Measurements from ENCODE around the gene ZMYND8.
"Not testable (repeated sequence)": the region's sequence is repeated elsewhere in the genome, so short reads cannot be mapped to it uniquely, and the experiment has no call there.

ZMYND8 gene
- 49.4 to 104 (median 84.4) reads per million in 4 donors for total RNA-seq

DNA sequence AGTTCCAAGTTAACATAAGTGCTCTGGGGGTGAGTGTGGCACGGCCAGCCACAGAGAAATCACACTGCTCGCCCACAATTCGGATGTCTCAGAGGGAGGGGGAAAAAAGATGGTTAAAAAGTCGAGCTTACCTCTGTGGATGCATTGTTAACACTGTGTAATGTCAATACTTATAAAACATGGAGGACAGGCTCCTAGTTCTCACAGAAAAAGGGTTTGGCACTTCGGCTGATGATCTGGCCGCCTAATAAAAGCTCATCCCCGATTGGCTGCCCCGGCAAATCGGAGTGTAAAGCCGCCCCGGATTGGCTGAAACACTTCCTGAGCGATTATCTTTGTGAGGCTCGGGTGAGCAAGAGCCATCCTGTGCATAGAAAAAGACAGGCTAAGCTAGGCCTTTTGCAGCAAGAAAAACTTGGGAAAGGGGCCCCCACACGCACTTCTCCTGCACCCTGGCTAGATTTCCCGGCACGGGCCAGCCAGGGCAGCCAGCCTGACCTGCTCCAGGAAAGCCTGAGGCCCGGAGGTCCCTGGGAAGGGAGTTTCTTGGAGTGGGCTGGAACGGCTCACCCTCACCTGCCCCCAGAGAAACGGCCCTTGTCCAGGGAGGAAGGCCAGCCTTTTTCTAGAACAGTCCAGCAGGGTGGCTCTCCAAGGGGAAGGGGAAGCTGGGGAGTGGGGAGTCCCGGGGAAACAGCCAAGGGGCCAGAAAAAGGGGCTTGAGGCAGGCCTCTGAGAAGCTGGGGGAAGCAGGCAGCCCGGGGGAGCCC lies at the start of gene ZMYND8:
Gene ZMYND8, minus strand, starts transcription at position 174 of the 770 bp plus-strand sequence. Its CDS starts 29 bp downstream, at position 145.
- DNase-seq, result peak; percentile 72 to 96 (median 81)

DNA sequence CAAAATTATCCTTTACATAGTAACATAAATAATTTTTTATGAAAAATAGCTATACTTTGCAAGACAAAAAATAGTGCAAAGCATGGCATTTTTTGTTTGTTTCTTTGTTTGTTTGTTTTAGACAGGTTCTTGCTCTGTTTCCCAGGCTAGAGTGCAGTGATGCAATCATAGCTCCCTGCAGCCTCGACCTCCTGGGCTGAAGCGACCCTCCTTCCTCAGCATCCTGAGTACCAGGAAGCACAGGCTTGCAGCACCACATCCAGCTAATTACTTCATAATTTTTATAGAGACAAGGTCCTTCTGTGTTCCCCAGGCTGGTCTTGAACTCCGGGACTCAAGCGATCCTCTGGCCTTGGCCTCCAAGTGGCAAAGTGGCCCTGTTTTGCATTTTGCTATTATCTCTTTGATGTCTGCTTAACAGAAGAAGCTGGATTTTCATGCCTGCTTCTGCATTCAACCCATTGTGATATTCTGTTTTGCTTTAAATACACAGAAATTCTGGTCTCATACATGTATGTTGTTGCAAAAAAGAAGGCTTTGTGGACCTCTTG lies 49.4 kb upstream of the ZMYND8 start:
- DNase-seq, result no peak

DNA sequence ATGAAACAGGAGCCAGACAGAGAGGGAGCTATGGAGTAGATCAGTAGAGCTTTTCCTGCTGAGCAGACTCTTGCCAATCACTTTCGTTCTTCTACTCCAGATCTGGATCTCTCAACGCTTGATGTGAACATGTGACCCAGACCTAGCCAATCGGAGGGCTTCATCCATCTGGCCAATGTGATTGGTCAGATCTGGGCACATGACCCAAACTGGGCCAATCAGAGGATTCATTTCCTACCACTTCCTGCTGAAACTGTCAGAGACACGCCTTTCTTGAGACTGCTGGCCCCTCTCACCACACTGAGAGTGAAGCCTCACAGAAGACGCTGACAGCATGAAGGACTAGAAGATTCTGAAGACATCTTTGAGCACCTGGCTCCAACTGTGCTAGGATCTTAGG lies 44.2 kb upstream of the ZMYND8 start:
- no peak for DNase-seq

DNA sequence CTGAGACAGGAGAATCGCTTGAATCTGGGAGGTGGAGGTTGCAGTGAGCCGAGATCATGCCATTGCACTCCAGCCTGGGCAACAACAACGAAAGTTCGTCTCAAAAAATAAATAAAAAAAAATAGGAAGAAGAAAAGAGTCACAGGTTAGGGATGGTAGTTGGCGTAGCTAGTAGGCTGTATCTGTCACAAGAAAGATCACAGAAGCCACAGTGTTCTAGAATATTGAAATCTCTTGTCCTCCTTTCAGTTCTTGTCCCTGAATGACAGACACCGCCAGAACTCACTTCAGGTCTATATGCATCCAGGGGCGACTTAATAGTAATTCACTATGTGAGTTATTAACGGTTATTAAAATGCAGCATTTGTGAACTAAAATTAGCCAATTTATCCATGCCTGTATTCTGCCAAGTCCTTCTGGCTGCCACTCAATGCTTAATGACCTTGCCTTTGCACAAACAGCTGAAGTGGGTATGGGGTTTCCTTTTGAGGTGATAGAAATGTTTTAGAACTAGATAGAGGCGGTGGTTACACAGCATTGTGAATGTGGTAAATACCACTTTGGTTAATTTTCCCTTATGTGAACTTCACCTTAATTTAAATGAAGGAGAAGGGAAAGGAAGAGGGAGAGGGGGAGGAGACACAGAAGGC lies 41.3 kb upstream of the ZMYND8 start:
- no peak for DNase-seq

DNA sequence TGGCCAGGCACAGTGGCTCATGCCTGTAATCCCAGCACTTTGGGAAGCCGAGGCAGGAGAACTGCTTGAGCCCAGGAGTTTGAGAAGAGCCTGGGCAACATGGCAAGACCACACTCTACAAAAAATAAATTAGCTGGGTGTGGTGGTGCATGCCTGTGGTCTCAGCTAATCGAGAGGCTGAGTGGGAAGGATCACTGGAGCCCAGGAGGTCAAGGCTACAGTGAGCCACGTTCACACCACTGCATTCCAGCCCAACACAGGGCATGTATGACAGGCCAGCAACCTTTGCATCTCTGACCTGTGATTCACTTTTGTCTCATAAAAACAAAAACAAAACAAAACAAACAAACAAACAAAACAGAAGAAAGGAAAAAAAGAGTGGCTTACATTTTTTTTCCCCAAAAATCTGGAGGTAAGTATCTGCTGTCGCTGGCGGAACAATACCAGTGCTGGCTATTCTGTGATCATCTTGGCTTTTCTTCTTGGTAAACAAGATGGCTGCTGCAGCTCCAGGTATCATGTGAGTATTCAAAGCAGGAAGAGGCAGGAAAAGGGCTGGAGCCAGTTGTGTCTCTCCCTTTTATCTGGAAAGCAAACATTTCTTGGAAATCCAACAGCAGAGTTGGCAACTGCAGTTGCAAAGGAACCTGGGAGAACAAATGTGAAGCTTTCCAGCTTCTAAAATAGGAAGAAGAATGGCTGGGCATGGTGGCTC lies 40.4 kb upstream of the ZMYND8 start:
- no peak for DNase-seq

DNA sequence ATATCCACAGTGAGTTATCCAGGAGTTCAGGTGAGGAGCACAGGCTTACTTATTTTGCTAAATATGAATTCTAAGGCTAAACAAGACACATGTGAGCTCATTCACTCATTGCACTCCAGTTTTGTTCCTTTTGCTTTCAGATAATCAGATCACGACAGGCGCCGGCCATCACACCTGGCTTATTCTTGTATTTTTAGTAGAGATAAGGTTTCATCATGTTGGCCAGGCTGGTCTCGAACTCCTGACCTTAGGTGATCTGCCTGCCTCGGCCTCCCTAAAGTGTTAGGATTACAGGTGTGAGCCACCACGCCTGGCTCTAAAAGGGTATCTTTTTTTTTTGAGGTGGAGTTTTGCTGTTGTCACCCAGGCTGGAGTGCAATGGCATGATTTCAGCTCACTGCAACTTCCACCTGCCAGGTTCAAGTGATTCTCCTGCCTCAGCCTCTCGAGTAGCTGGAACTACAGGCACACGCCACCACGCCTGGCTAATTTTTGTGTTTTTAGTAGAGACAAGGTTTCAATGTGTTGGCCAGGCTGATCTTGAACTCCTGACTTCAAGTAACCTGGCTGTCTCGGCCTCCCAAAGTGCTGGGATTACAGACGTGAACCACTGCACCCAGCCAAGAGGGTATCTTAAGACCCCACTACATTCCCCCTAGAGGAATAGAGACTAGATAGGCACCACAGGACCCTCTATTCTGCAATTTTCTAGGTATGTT lies 37.5 kb upstream of the ZMYND8 start:
- not testable (repeated sequence) for DNase-seq

DNA sequence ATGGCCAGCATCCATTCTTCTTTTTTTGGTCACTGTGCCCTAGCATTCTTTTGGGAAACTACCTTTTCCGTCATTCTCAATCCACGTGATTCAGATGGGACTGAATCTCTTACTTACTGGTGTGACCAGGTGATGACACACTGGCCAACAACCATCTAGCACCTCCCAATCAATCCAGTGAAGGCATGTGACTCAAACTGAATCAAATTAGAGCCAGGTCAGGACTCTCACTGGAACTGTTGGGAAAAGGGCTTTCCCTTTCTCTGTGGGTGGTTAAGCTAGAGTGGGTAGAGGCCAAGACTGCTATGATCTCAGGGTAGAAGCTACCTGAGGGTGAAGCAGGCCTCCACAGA lies 36.2 kb upstream of the ZMYND8 start:
- no peak for DNase-seq

DNA sequence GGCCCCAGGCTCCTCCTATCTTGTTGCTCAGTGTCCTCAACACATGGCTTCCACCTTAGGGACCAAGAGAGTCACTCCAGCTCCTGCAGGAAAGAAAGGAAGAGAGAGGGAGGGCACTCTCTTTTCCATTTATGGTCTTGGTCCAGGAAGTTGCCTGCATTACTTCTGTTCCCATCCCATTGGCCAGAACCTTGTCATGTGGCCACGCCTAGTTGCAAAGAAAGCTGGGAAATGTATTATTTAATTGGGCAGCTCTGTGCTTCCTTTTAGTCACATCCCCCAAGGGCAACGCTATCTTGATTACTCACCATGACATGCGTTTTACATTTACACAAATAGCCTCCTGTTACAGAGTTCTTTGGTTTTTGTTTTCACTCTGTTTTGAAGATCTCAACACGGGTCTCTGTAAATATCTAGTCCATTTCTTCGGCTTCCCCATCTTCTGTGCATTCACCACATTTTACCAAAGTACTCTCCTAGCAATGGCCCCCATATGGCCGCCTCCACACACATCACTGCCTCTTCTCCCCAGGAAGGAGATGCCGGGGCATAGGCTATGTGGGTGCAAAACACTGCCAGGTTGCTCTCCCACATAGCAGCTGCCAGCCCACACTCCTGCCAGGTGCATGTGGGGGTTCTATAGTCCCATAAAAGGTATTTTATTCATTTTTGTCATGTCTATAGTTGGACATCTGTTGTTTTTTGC lies 35.7 kb upstream of the ZMYND8 start:
- no peak for DNase-seq

DNA sequence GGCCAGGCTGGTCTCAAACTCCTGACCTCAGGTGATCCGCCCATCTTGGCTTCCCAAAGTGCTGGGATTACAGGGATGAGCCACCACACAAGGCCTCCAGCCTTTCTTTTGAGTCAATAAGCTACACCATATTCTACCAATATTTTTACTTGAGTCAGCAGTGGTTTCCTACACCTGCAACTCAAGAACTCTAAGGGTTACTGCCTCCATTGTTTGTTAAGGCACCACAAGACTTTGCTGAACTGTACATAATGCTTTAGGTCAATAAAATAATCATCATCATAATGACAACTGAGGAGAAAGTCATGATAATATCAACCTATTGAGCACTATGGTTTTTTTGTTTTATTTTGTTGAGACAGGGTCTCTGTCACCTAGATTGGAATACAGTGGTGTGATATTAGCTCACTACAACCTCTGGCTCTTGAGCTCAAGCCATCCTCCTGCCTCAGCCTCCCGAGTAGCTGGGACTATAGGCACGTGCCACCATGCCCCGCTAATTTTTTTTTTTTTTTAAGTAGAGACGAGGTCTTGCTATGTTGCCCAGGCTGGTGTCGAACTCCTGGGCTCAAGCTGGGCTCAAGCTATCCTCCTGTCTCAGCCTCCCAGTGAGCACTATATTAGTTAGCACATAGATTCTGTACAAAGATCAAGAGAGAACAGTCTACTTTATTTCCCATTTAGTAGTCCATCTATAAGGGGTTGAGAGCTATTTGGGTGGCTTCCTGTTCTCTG lies 34.9 kb upstream of the ZMYND8 start:
- DNase-seq, result no peak

DNA sequence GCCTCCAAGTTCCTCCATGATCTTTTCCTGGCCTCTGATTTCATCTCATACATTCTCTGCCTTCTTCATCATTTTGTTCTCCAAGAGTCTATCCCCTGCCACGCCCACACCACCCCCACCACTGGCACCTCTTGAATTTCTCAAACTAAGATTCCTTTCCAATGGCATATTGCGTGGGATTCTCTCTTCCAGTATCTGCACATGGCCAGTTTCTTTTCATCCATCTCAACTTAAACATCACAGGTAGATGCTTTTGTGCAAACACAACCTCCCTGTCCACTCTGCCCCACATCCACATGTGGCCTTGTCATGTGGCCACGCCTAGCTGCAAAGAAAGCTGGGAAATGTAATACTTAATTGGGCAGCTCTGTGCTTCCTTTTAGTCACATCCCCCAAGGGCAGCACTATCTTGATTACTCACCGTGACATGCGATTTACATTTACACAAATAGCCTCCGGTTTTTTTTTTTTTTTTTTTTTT lies 33.4 kb upstream of the ZMYND8 start:
- DNase-seq, result no peak

DNA sequence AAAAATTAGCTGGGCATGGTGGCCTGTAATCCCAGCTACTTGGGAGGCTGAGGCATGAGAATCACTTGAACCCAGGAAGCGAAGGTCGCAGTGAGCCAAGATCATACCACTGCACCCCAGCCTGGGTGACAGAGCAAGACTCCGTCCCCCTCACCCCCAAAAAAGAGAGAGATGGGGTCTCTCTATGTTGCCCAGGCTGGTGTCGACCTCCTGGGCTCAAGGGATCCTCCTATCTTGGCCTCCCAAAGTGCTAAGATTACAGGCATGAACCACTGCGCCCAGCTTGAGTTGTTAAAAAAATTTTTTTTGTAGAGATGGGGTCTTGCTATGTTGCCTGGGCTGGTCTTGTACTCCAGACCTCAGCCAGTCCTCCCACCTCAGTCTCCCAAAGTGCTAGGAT lies 29.5 kb upstream of the ZMYND8 start:
- not testable (repeated sequence) for DNase-seq

DNA sequence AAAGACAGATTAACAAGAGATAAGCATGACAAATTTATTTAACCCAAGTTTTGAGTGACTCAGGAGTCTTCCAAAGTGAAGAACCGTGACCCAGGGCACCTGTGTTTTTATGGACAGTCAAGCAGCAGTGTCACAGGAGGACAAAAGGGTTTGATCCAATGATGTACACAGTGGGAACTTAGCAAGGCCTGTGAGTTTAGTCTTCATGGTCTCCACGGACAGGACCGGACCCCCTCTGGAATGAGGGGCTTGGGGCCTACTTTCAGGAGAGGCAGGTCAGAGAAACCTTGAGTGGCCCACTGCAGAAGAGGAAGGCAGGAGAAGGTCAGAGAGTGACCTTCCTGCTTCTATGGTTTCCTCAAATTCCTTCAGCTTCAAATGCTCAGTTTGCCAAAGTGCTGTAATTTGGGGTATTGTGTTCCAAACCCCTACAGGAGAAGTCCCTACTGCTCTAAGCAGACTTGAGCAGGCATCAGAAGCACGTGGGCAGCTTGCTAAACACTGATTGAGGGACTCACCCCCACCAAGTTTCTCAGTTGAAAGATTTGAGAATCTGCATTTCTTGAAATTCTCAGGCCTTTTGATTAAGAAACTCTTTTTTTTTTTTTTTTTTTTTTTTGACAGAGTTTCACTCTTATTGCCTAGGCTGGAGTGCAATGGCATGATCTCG lies 26.4 kb upstream of the ZMYND8 start:
- no peak for DNase-seq

DNA sequence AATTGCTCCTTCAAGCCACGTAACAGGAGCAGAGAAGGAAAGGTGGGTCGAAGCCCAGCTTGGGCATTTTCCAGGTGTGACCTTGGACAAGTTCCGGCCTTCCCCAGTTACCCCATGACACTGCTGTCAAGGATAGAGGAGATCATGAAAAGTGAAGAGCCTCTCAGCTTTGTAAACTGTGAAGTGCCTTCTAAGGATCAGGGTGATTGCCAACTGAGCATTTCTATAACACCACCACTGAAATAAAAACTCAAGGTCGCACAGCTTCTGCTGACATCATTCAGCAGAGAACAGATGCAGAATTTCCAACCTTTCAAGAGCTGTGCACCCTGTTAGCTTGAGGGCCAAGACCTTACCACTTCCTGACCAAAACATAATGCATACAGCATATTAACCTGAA lies 24.0 kb upstream of the ZMYND8 start:
- DNase-seq, result peak in 1 of 5 donors; percentile 45

DNA sequence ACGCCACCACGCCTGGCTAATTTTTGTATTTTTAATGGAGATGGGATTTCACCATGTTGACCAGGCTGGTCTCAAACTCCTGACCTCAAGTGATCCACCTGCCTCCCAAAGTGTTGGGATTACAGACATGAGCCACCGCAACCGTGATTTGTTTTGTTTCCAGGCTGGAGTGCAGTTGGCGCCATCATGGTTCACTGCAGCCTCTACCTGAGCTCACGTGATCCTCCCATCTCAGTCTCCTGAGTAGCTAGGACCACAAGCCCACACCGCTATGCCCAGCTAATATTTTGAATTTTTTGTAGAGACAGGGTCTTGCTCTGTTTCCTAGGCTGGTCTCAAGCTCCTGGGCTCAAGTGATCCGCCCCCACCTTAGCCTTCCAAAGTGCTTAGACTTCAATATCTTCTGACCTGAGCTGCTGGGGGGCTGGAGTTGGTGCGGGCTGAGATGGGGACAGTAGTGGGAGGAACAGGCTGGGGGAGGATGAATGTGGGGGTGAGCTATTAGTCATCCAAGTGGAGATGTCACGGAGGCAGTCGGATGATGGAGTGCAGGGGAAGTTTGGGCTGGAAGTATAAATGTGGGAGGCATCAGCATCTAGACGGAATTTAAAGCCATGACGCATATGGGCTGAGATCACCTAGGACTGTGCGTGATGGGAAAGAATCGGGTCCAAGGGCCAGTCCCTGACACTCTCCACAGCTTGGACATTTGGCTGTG lies 23.1 kb upstream of the ZMYND8 start:
- DNase-seq, result no peak

DNA sequence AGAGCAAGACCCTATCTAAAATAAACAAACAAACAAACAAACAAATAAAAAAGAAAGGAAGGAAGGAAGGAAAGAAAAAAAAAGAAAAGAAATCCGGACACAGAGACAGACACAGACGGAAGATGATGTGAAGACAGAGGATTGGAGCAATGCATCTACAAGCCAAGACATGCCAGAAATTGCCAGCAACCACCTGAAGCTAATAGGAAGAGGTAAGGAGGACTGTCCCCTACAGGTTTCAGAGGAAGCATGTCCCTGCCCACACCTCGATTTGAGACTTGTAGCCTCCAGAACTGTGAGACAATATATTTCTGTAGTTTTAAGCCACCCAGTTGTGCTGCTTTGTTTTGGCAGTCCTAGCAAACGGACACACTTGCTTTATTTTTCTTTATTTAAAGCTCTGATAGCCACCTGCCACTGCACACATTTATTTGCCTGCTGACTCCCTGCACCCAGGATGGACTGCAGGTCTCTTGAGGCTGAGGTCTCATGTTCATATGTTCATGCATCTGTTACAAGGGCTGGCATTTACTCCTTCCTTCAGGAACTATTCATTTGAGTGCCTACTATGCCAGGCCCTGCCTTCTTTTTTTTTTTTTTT lies 20.7 kb upstream of the ZMYND8 start:
- DNase-seq, result no peak

DNA sequence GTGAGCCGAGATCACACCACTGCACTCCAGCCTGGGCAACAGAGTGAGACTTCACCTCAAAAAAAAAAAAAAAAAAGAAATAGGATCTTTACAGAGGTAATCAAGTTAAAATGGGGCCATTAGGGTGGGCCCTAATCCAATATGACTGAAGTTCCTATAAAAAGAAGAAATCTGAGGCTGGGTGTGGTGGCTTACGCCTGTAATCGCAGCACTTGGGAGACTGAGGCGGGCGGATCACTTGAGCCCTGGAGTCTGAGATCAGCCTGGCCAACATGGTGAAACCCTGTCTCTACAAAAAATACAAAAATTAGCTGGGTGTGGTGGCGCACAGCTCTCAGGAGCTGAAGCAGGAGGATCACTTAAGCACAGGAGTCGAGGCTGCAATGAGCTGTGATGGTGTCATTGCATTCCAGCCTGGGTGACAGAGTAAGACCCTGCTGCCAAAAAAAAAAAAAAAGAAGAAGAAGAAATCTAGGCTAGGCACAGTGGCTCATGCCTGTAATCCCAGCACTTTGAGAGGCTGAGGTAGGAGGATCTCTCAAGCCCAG lies 19.7 kb upstream of the ZMYND8 start:
- DNase-seq, result not testable (repeated sequence)

DNA sequence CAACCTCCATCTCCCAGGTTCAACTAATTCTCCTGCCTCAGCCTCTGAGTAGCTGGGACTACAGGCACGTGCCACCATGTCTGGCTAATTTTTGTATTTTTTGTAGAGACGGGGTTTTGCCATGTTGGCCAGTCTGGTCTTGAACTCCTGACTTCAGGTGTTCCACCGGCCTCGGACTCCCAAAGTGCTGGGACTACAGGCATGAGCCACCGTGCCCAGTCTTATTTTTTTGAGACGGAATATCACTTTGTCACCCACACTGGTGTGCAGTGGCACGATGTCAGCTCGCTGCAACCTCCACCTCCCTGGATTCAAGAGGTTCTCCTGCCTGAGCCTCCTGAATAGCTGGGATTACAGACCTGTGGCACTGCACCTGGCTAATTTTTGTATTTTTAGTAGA lies 17.6 kb upstream of the ZMYND8 start:
- not testable (repeated sequence) for DNase-seq

DNA sequence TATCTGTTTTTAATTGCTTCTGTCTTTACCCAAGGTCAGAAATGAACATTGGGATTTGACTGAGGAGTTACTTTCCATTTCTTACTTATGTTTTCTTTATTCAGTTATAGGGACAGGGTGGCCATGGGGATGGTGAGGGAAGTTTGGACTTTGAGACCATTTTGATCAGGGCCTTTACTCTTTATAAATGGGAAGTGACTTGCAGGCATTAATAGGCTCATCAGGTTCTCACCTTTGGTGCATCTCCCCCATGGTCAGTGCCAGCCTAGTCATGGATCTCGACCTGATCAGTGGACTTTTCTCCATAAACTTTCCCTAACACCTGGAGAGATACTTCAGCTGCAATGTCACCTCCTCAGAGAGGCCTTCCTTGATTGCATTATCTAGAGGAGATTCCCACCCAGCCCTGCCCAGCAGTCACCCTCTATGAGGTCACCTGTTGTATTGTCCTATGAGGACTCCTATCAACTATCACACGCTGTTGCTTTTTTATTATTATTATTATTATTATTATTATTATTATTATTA lies 16.8 kb upstream of the ZMYND8 start:
- no peak for DNase-seq
